Stimulated activated CD4-positive, alpha-beta T cell treated with anti-CD3 and anti-CD28 coated beads, Interleukin-12 subunit alpha, Interleukin-12 subunit beta, amount 100 ng/mL, for 4 hours (primary cell): ENCODE results near the gene SPI1.

Experiments
- DNase-seq: peaks from one replicate; pipeline ENCODE4 v3.0.0-alpha.2; 2020

Gene SPI1

GRCh38 chr11:47378010-47378835 is at the start of gene SPI1:
Gene SPI1, minus strand, starts transcription at chr11:47378547. Its CDS starts 194 bp downstream, at chr11:47378353.
- DNase-seq, result no peak

GRCh38 chr11:47426062-47426956 is 48.0 kb upstream of the SPI1 start, which contains the start of gene PSMC3:
Gene PSMC3, minus strand, starts transcription at chr11:47426439. Its CDS starts 160 bp downstream, at chr11:47426279.
- DNase-seq, result peak; percentile 99

- no peak for DNase-seq
Measured at GRCh38 chr11:47425611-47426010, 47.3 kb upstream of the SPI1 start.

- DNase-seq, result no peak
Measured at GRCh38 chr11:47418454-47419259, 40.3 kb upstream of the SPI1 start.

- no peak for DNase-seq
Measured at GRCh38 chr11:47417712-47418111, 39.4 kb upstream of the SPI1 start.

- no peak for DNase-seq
Measured at GRCh38 chr11:47415949-47416472, 37.7 kb upstream of the SPI1 start.

GRCh38 chr11:47415091-47415854 is 36.9 kb upstream of the SPI1 start:
- no peak for DNase-seq

- DNase-seq, result no peak
Measured at GRCh38 chr11:47414685-47415070, 36.3 kb upstream of the SPI1 start.

GRCh38 chr11:47413908-47414684 is 35.7 kb upstream of the SPI1 start:
- no peak for DNase-seq

GRCh38 chr11:47413351-47413750 is 35.0 kb upstream of the SPI1 start:
- DNase-seq, result no peak

GRCh38 chr11:47411884-47412746 is 33.8 kb upstream of the SPI1 start:
- peak; percentile 61 for DNase-seq

- no peak for DNase-seq
Measured at GRCh38 chr11:47410370-47411264, 32.3 kb upstream of the SPI1 start.

- DNase-seq, result no peak
Measured at GRCh38 chr11:47409440-47410369, 31.4 kb upstream of the SPI1 start.

- no peak for DNase-seq
Measured at GRCh38 chr11:47408598-47409439, 30.5 kb upstream of the SPI1 start.

- DNase-seq, result peak; percentile 90
Measured at GRCh38 chr11:47407746-47408590, 29.6 kb upstream of the SPI1 start, which contains the start of gene SLC39A13. Gene SLC39A13, plus strand, starts transcription at chr11:47408590. Its CDS starts 1,505 bp downstream, at chr11:47410095.
